Stimulated activated CD4-positive, alpha-beta T cell treated with anti-CD3 and anti-CD28 coated beads, Interleukin-2, amount 100 ng/mL, for 24 hours (primary cell): ENCODE results near the gene CDK9.
"Not testable (repeated sequence)": the region's sequence is repeated elsewhere in the genome, so short reads cannot be mapped to it uniquely, and the experiment has no call there.

Experiments
- DNase-seq, 2 donors: peaks; one replicate each; pipeline ENCODE4 v3.0.0-alpha.2; 2020

Gene CDK9

GRCh38 chr9:127780909-127781308, 4.9 kb upstream of the CDK9 start:
- DNase-seq, result not testable (repeated sequence)

GRCh38 chr9:127781806-127782205, 4.0 kb upstream of the CDK9 start:
- DNase-seq, result no peak

GRCh38 chr9:127783111-127784008, 2.5 kb upstream of the CDK9 start:
- DNase-seq, result peak; percentile 64 to 73

GRCh38 chr9:127785023-127785932, 556 bp upstream of the CDK9 start:
- DNase-seq, result peak; percentile 88 to 89

- no peak for DNase-seq
Observed at GRCh38 chr9:127786773-127787104, 905 bp downstream of the CDK9 start.

GRCh38 chr9:127788337-127789011, 2.6 kb downstream of the CDK9 start:
- peak; percentile 76 to 81 for DNase-seq

- DNase-seq, result no peak
Observed at GRCh38 chr9:127789179-127789578, 3.3 kb downstream of the CDK9 start.

- DNase-seq, result no peak
Observed at GRCh38 chr9:127790094-127790855, 4.4 kb downstream of the CDK9 start.

GRCh38 chr9:127791085-127791484, 5.3 kb downstream of the CDK9 start:
- no peak for DNase-seq

GRCh38 chr9:127792417-127793031, 6.7 kb downstream of the CDK9 start:
- DNase-seq, result no peak

- no peak for DNase-seq
Observed at GRCh38 chr9:127793093-127793708, 7.4 kb downstream of the CDK9 start.

GRCh38 chr9:127794001-127794791, 8.4 kb downstream of the CDK9 start:
- no peak for DNase-seq

GRCh38 chr9:127796225-127796813, 10.5 kb downstream of the CDK9 start:
- no peak for DNase-seq

- DNase-seq, result no peak
Observed at GRCh38 chr9:127796852-127797370, 11.1 kb downstream of the CDK9 start.

GRCh38 chr9:127801955-127802575, 16.2 kb downstream of the CDK9 start:
- DNase-seq, result no peak

GRCh38 chr9:127802576-127803443, 17.0 kb downstream of the CDK9 start, which contains the start of gene FPGS:
TSS of gene FPGS (plus strand) at chr9:127802882. CDS start at chr9:127802925, 43 bp downstream.
- peak; percentile 86 to 87 for DNase-seq

- DNase-seq, result peak; percentile 34 to 40
Observed at GRCh38 chr9:127803507-127804352, 17.9 kb downstream of the CDK9 start.
